Transverse colon (tissue), 3 donors: ENCODE results near the gene PROK1.

Source experiments
- CTCF ChIP-seq, 5 experiments: fragments of 200-600 bp in 3 of 5; fragments of 450-650 bp in 2 of 5; sonication (generic) in 3 of 5; IDR thresholded peaks; 1 replicate in 2 of 5; 2 replicates in 3 of 5; pipeline ENCODE4 v1.5.1; 2016 to 2017; ENCODE audit warnings: antibody characterized with exemption in 5 of 5, inconsistent platforms in 3 of 5, mild to moderate bottlenecking in 2 of 5, moderate library complexity in 1 of 5
- POLR2A ChIP-seq: fragments of 450-650 bp; IDR thresholded peaks from one replicate; pipeline ENCODE4 v1.6.1; 2016; ENCODE audit warnings: antibody characterized with exemption, mild to moderate bottlenecking, moderate library complexity

- no peak for TF ChIP-seq CTCF (IDR thresholded peaks at IDR 0.05)
- no peak for TF ChIP-seq POLR2A
These were observed 41.6 kb upstream of the PROK1 start for GRCh38 chr1:110409316-110409715.
